Measurements from ENCODE around the gene SMAD7.

DNA sequence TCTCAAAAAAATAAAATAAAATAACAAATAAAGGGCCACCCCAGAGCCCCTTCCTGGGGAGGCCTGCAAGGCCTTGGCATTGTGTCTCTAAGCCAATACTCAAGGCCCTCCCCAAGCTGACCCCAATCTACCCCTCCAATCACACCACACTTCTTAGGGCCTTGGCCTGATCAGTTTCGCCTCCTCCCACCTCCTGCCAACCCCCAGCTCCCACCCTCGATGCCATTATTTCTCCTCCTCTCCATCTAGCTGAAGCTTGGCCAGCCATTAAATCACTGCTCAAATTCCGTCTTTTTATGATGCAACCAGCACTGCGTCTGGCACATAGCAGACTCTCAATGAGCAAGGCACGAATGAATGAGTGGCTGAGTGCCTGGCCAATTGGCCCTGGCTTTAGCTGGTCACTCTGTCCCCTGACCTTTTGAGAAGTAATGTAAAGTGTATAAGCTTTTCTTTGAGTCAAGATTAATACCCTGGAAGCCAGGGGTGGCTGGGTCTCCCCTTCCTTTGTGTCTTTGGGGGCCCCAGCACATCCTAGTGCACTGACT is 55.9 kb downstream of the SMAD7 start:
- no peak for TF ChIP-seq GATA3 (IDR thresholded peaks at IDR 0.05; ENCODE audit: low read depth, low read length)
- TF ChIP-seq GATA2 (IDR thresholded peaks at IDR 0.05; ENCODE audit: low read depth, low read length), result no peak
